GM18519 (cell line): ENCODE measurements around the gene SEMA4B.
"Not testable (repeated sequence)": the region's sequence is repeated elsewhere in the genome, so short reads cannot be mapped to it uniquely, and the experiment has no call there.

Source experiments
- ATAC-seq: cut with Tn5 transposase; IDR thresholded peaks from one replicate; pipeline ENCODE4 v1.9.1; 2021; ENCODE audit warnings: mild to moderate bottlenecking, moderate library complexity; ENCODE audit not compliant: unreplicated experiment, low FRiP score

The SEMA4B gene, protein sequence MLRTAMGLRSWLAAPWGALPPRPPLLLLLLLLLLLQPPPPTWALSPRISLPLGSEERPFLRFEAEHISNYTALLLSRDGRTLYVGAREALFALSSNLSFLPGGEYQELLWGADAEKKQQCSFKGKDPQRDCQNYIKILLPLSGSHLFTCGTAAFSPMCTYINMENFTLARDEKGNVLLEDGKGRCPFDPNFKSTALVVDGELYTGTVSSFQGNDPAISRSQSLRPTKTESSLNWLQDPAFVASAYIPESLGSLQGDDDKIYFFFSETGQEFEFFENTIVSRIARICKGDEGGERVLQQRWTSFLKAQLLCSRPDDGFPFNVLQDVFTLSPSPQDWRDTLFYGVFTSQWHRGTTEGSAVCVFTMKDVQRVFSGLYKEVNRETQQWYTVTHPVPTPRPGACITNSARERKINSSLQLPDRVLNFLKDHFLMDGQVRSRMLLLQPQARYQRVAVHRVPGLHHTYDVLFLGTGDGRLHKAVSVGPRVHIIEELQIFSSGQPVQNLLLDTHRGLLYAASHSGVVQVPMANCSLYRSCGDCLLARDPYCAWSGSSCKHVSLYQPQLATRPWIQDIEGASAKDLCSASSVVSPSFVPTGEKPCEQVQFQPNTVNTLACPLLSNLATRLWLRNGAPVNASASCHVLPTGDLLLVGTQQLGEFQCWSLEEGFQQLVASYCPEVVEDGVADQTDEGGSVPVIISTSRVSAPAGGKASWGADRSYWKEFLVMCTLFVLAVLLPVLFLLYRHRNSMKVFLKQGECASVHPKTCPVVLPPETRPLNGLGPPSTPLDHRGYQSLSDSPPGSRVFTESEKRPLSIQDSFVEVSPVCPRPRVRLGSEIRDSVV

DNA sequence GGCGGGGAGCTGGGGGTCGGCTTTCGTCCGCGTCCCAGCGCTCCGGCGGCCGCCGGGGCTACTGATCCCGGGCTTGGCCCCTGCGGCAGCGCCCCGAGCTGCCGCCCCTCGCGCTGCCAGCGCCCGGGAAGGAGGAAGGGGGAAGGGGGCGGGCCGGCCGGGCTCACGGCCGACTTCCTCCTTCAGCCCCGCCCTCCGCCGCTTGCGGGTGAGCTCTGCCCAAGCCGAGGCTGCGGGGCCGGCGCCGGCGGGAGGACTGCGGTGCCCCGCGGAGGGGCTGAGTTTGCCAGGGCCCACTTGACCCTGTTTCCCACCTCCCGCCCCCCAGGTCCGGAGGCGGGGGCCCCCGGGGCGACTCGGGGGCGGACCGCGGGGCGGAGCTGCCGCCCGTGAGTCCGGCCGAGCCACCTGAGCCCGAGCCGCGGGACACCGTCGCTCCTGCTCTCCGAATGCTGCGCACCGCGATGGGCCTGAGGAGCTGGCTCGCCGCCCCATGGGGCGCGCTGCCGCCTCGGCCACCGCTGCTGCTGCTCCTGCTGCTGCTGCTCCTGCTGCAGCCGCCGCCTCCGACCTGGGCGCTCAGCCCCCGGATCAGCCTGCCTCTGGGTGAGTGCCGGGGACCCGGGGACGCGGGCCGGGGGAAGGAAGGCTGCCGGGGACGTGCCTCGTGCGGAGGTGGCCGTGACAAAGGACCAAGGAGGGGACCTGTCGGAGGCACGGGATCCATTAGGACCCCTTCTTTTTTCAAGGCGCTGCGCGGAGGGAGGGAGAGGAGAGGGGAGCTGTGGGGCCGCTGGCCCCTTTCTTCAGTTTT is at the start of gene SEMA4B:
Gene SEMA4B, plus strand, starts transcription at position 201 of the 814 bp plus-strand sequence. Its CDS starts 249 bp downstream, at position 450.
- peak; percentile 69 for ATAC-seq

DNA sequence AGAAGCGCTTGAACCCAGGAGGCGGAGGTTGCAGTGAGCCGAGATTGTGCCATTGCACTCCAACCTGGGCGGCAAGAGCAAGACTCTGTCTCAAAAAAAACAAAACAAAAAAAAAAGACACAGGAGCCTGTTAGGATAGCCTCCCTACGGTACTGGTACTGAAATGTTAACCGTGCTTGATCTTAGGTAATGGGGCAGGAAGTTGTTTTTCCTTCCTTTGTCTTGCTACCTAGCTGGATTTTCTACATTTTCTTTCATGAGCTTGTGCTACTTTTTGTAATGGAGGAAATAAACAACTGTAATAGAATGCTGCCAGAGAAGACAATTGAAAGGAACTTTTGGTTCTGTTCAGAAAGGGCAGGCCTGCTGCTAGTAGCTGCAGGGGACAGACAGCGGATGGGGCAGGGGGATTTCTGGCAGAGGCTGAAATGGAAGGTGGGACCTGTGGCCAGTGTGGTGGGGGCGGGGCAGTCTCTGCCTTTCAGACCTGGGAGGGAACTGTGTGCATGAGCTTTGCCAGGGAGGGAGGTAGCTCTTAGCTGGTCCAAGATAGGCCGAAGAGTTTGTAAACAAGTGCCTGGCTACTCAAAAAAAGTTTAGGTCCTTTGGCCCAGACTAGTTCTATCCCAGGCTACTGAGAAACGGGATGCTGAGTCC is 49.0 kb upstream of the SEMA4B start:
- no peak for ATAC-seq

DNA sequence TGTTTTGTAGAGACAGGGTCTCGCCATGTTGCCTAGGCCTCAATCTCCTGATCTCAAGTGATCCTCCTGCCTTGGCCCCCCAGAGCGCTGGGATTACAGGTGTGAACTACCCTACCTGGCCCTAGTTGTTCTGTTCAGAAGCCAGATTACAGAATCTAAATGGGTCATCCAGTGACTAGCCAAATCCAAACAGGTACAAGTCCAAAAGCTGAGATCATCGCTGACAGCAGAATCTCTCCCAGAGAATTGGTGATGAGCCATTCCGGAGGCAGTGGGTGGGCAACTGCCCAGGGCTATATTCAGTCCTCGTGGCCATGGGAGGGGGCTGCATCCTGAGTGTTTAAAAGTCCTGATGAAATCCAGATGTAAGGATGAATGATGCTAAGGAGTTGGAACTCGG is 47.5 kb upstream of the SEMA4B start:
- no peak for ATAC-seq

DNA sequence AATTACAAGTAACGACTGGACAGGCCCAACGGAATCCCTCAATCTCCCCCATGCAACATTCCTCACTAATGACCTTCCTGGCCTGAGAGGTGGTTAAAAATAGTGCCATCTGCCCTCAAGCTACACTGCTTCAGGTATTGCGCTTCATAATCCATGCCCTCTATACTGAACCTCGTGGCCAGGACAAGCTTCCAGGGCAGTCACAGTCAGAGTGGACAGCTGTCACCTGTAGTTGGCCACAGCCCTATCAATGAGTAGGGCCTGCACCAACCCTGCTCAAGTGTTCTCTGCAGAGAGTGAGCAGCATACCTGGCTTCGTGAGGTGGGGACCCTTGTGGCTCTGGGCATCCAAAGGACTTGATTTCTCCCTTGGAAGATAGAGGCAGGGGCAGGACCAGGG is 46.9 kb upstream of the SEMA4B start:
- no peak for ATAC-seq

DNA sequence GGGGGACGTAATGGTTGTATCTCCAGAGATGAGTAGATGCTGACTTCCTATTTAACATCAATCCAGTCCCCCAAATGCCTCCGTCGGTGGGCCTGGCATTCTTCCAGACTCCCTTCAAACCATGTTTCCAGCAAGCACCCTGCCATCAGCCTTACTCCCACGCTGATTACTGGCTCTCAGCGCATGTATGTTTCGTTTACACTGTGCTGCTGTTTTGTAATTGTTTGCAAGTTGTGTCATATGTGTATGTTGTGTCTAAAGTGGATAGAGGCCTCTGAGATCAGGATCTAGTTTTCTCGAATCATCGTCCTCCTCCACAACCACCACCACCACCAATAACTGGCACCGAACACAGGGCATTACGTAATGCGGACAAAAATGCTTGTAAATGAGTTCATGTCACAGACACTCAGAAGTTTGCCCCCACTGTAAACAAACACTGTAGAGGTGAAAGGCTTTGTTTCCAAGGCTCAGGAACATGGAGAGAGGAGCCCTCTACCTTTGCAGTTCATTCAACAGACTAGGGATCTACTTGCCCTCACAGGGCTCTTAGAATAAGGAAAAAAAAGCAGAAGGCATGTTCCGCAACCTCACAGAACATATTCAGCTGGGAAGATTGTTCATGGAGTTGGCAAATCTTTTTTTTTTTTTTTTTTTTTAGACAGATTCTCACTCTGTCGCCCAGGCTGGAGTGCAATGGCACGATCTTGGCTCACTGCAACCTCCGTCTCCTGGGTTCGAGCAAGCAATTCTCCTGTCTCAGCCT is 46.1 kb upstream of the SEMA4B start:
- no peak for ATAC-seq

DNA sequence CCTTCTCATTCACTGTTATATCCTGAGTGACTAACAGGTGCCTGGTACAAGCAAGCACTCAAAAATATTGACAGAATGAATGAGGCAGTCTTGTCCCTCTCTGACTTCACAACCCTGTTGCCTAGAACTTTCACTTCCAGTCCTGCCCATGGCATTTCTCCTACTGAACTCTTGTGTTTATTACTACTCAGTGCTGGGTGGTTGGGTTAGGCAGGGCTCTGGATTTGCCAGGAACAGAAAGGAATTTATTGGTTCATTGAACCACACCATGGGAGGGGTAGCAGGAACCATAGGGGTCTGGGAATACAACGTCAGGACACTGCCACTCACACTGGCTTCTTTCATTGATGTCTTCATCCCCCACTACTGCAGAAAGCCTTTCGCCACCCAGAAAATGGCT is 41.9 kb upstream of the SEMA4B start:
- no peak for ATAC-seq

DNA sequence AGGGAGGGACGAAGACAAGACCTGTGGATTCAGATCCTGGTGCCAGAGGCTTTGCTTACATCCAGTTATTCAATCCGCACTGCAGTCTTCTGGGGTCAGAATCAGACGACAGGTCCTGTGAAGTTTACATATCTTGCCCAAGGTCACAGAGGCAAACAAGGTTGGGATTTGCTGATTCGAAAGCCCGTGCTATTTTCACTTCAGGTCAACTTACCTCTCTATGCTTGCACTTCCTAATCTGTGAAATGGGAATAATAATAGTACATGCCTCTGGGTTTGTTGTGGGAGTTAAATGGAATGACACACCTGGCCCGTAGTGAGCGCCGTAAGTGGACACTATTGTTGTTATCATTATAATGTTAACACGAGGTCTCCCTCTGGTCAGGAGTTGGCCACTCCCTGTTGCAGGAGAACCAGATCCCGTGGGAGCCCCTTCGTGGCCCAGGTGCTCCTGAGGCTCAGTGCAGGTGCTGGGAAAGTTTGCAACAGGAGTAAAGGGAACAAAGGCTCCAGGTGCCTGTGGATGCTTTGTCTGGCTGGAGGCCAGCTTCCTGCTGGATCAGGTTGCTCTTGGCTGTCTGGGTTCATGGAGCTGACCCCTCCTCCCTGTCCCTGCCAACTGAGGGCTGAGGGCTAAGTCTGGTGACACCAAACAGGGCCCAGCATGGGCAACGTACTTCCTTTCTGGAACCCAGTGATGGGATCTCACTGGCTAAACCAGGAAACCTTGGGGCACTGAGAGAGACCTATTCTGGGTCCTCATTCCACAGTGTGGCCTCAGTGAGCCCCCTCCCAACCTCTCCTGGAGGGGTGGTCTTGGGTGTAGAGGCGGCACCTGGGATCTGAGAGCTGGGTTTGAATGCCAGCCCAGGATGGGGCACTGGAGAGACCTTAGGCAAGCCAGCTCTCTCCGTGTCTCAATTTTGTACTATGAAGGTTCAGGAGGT is 40.1 kb upstream of the SEMA4B start:
- no peak for ATAC-seq

DNA sequence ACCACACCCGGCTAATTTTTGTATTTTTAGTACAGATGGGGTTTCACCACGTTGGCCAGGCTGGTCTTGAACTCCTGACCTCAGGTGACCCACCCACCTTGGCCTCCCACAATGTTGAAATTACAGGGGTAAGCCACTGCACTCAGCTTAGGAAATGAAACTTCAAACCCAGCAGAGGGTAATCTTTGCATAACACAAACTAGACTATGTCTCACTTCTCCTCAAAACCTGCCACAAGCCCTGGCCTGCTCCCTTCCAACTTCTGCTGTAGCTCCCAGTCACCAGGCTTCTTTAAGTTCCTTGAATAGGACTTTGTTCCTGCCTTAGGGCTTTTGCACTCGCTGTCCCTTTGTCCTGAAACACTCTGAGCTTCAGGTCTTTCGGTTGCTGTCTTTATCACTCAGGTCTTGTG is 39.2 kb upstream of the SEMA4B start:
- no peak for ATAC-seq

DNA sequence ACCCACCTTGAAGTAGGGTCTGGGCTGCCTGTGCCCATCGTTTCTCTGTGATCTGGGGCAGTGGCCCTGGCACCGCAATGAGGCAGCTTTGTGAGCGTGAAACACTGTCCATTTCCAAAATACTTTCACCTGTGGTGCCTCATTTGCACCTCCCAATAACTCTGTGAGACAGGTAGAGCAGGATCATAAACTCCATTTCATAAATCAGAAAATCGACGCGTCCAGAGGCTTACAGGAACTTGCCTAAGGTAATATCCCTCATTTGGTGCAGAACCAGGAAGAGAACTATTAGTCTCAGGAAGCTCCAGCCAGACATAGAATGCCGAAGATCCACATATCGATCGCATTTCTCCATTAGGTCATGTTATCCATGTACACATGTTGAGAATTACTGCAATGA is 38.2 kb upstream of the SEMA4B start:
- ATAC-seq = no peak

DNA sequence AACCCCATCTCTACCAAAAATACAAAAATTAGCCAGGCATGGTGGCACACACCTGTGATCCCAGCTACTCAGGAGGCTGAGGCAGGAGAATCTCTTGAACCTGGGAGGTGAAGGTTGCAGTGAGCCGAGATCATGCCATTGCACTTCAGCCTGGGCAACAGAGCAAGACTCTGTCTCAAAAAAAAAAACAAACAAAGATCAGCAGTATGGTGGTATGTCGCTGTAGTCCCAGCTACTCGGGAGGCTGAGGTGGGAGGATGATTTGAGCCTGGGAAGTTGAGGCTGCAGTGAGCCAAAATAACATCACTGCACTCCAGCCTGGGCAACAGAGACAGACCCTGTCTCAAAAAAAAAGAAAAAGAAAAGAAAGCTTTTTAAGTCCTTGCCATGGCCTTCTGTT is 36.9 kb upstream of the SEMA4B start:
- ATAC-seq = not testable (repeated sequence)

DNA sequence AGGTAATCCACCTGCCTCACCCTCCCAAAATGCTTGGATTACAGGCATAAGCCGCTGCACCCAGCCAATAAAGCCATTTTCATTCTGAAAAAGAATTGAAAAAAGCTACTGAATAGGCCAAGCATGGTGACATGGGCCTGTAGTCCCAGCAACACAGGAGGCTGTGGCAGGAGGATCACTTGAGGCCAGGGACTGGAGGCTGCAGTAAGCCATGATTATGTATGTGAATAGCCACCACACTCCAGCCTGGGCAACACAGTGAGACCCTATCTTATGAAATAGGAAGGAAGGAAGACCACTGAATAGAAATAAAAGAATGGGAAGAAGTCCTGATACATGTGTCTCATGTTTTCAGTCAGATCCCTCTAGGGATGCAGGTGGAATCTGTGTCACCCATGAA is 36.0 kb upstream of the SEMA4B start:
- no peak for ATAC-seq

DNA sequence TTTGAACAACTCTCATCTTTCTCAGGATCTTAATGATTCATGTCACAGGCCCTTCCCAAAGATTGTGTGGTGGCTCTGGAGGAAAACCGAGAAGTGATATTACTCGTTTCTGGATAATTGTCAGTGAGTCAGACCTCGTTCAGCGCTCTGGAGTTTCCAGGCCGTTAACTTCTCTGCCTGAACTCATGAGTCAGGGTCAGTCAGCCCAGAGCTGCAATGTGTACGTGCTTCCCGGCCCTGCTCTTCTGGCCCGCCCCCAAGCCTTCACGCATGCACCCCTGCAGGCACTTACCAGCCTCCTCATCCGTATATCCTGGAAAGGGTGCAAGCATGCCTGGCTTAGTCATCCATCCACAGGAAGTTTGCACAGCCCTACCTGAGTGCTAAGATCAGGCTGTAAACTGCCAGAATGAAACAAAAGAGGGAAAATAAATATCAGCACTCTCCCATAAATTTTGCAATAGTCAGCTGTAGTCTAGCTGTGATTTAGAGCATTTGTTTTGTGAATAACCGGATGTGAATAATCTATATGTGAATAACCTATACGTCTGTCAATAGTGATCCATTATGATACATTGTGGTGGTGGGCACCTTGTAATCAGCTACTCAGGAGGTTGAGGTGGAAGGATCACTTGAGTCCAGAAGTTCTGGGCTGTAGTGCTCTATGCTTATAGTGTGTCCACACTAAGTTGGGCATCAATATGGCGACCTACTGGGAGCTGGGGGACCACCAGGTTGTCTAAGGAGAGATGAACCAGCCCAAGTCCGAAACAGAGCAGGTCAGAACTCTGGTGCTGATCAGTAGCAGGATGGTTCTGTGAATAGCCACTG is 35.3 kb upstream of the SEMA4B start:
- peak; percentile 77 for ATAC-seq

DNA sequence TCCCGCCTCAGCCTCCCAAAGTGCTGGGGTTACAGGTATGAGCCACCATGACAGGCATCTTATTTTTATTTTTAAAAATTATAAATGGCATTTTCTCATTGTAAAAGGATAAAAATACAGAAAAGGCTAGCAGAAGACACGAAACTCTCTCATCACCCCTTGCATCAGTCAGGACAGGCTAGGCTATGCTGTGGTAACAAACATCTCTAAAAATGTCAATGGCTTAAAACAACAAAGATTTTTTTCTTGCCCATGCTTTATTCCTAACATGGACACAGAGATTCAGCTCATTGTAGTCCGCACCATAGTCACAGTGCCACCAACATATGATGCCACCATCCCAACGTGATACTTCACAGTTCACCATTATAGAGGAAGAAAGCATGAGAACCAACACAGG is 34.0 kb upstream of the SEMA4B start:
- ATAC-seq = no peak

DNA sequence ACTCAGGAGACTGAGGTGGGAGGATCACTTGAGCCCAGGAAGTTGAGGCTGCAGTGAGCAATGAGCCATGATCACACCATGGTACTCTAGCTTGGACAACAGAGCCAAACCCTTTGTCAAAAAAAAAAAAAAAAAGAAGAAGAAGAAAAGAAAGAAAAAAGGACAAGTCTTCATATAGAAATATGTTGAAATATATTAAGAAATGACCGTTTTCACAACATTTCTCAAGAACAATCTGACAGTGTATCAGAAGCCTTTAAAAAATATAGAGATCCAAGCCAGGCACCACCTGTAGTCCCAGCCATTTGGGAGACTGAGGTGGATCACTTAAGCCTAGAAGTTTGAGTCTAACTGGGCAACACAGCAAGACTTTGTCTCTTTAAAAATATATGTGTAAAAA is 29.5 kb upstream of the SEMA4B start:
- no peak for ATAC-seq

DNA sequence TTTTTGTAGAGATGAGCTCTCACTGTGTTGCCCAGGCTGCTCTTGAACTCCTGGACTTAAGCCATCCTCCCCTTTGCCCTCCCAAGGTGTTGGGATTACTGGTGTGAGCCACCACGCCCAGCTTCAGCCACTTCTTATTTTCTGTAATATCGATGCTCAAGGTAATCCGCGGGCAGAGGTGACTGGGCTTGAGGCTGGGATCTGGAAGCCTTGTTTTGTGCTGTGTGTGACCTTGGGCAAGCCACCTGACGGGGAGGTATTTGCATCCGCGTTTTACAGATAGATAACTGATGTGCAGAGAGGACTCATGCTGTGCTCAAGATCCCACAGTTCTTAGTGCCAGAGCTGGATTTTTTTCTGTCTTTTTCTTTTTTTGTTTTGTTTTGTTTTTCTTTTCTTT is 27.8 kb upstream of the SEMA4B start:
- ATAC-seq = no peak

DNA sequence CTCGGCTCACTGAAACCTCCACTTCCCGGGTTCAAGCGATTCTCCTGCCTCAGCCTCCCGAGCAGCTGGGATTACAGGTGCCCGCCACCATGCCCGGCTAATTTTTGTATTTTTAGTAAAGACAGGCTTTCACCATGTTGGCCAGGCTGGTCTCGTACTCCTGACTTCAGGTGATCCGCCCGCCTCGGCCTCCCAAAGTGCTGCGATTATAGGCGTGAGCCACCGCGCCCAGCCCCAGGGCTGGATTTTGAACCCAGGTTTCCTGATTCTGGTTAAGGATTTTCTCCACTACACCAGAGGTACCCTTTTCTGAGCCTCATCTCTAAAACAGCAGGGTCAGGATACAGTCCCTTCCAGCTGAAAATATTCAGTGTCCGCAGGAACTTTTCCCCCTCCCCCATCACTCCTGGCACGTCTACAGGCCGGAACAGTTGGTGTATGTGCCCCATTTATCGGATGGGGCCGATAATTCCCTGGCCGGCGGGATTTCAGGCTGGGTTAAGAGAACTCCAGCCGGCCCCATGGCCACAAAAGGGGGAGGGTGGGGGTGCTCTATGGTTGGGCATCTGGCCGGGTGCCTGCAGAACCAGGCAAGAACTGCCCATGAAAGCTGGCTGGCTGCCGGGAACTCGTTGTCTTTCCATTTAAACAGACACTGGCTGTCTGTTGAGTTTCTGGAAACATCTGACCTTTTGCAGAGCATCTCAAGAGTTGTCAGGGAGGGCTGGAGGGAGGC is 26.8 kb upstream of the SEMA4B start:
- ATAC-seq = no peak

DNA sequence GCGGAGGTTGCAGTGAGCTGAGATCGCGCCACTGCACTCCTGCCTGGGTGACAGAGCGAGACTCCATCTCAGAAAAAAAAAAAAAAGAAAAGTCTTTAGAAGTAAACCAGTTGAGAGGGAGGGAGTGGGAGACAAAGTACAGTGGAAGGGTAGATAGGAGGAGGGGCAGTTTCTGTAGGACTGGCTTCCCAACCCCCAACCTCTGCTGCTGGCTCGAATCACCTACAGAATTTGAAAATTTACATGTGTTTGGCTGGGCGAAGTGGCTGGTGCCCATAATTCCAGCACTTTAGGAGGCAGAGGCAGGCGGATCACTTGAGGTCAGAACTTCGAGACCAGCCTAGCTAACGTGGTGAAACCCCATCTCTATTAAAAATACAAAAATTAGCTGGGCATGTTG is 24.1 kb upstream of the SEMA4B start:
- ATAC-seq = no peak
